ENCODE data around the gene STK33. TPM values are rescaled to one million over a fixed set of nuclear protein-coding genes. Genes with fewer than 3 reads are reported as not detected.
"Not testable (repeated sequence)": the region's sequence is repeated elsewhere in the genome, so short reads cannot be mapped to it uniquely, and the experiment has no call there.

Gene STK33
- total RNA-seq, 1 donor from 2014 or later, result 22.4 TPM

GRCh38 chr11:8467806-8468205, 126.2 kb downstream of the STK33 start:
- DNase-seq; intact Hi-C loops (cut with micrococcal nuclease); ATAC-seq: not testable (repeated sequence)

GRCh38 chr11:8467356-8467755, 126.7 kb downstream of the STK33 start:
- intact Hi-C loops (cut with micrococcal nuclease); DNase-seq; ATAC-seq: not testable (repeated sequence)

- intact Hi-C loops (cut with micrococcal nuclease); DNase-seq; ATAC-seq: not testable (repeated sequence)
These were observed 127.1 kb downstream of the STK33 start for GRCh38 chr11:8466884-8467283.

- DNase-seq (no peak), ATAC-seq (no peak)
- intact Hi-C loops (cut with micrococcal nuclease), result no loop called here
These were observed 134.2 kb downstream of the STK33 start for GRCh38 chr11:8459711-8460399.

- no peak for DNase-seq
- intact Hi-C loops (cut with micrococcal nuclease), result no loop called here
- ATAC-seq, result no peak
These were observed 151.7 kb downstream of the STK33 start for GRCh38 chr11:8442301-8442700.

- no peak for ATAC-seq
- DNase-seq, result no peak
- intact Hi-C loops (cut with micrococcal nuclease), result no loop called here
These were observed 153.4 kb downstream of the STK33 start for GRCh38 chr11:8440649-8441048.

- DNase-seq (no peak), ATAC-seq (peak; percentile 86)
- intact Hi-C loops (cut with micrococcal nuclease), result no loop called here
These were observed 164.5 kb downstream of the STK33 start for GRCh38 chr11:8429483-8429882.

GRCh38 chr11:8426076-8426475, 168.0 kb downstream of the STK33 start:
- DNase-seq (peak; percentile 28), ATAC-seq (no peak)
- intact Hi-C loops (cut with micrococcal nuclease), result no loop called here

- DNase-seq, result no peak
- no peak for ATAC-seq
- intact Hi-C loops (cut with micrococcal nuclease), result no loop called here
These were observed 178.8 kb downstream of the STK33 start for GRCh38 chr11:8415195-8415594.

- no peak for ATAC-seq
- intact Hi-C loops (cut with micrococcal nuclease), result no loop called here
These were observed 185.7 kb downstream of the STK33 start for GRCh38 chr11:8408151-8408941.

GRCh38 chr11:8403310-8403709, 190.7 kb downstream of the STK33 start:
- no peak for DNase-seq
- no peak for ATAC-seq
- intact Hi-C loops (cut with micrococcal nuclease), result no loop called here

More at GRCh38 chr11:8408151-8408941, 185.7 kb downstream of the STK33 start:
- DNase-seq, result no peak

- ATAC-seq (no peak), DNase-seq (no peak)
- intact Hi-C loops (cut with micrococcal nuclease), result no loop called here
These were observed 201.1 kb downstream of the STK33 start for GRCh38 chr11:8392886-8393285.

GRCh38 chr11:8392166-8392565, 201.9 kb downstream of the STK33 start:
- DNase-seq (no peak), ATAC-seq (no peak)
- intact Hi-C loops (cut with micrococcal nuclease), result no loop called here

- intact Hi-C loops (cut with micrococcal nuclease), result no loop called here
- DNase-seq (no peak), ATAC-seq (peak; percentile 57)
These were observed 203.0 kb downstream of the STK33 start for GRCh38 chr11:8390851-8391612.

GRCh38 chr11:8389029-8389996, 204.7 kb downstream of the STK33 start:
- ATAC-seq, result peak; percentile 56
- intact Hi-C loops (cut with micrococcal nuclease), result no loop called here
- no peak for DNase-seq

- intact Hi-C loops (cut with micrococcal nuclease), result no loop called here
These were observed 206.3 kb downstream of the STK33 start for GRCh38 chr11:8387693-8388092.

GRCh38 chr11:8387141-8387540, 206.9 kb downstream of the STK33 start:
- intact Hi-C loops (cut with micrococcal nuclease), result no loop called here
- DNase-seq (no peak), ATAC-seq (no peak)

More at GRCh38 chr11:8387693-8388092, 206.3 kb downstream of the STK33 start:
- ATAC-seq, result no peak
- no peak for DNase-seq

GRCh38 chr11:8386134-8386864, 207.7 kb downstream of the STK33 start:
- ATAC-seq (no peak), DNase-seq (no peak)
- intact Hi-C loops (cut with micrococcal nuclease), result no loop called here
